SK-N-MC (cell line): Measurements from ENCODE around the gene PRKG1.

Experiments
- EZH2 ChIP-seq: fragments of 200-600 bp; sonication (generic); IDR thresholded peaks from one replicate; pipeline ENCODE4 v1.6.1; 2017; ENCODE audit warnings: antibody characterized with exemption
- POLR2AphosphoS5 ChIP-seq: IDR thresholded peaks from 2 replicates; pipeline ENCODE4 v1.6.1; 2012; ENCODE audit warnings: mild to moderate bottlenecking, low read depth, low read length, borderline replicate concordance

- TF ChIP-seq POLR2AphosphoS5 (no peak), EZH2 (no peak)
Observed at GRCh38 chr10:52105301-52105700, 1031.0 kb downstream of the PRKG1 start.
